HCT116 (cell line): ENCODE data around the gene SLX9. TPM values are rescaled to one million over a fixed set of nuclear protein-coding genes. Genes with fewer than 3 reads are reported as not detected.

Experiments
- ATAC-seq: fragments of 200-7000 bp; cut with Tn5 transposase; 2 replicates; pipeline ENCODE4 v1.9.1; 2020; ENCODE audit warnings: mild to moderate bottlenecking, moderate library complexity
- BruUV-seq: library from RNA; stranded (reverse); fragments of 400-500 nt; replicated peaks from 2 replicates; lab custom pipeline; 2021; lab: Mats Ljungman, UMichigan
- CTCF ChIA-PET: fragments of 300-600 bp; sonication (Branson Sonifier 250); formaldehyde crosslinking; loops from one replicate; lab custom pipeline; 2021; ENCODE audit warnings: antibody characterized with exemption; lab: Charles Lee
- POLR2A ChIA-PET: fragments of 300-600, 350-600 bp; sonication (Branson Sonifier 250); formaldehyde crosslinking; loops from one replicate; lab custom pipeline; 2021; ENCODE audit warnings: antibody characterized with exemption; lab: Charles Lee
- RAD21 ChIA-PET, 2 experiments: fragments of 300-600 bp; sonication (Branson Sonifier 250); formaldehyde crosslinking; loops; one replicate each; lab custom pipeline; 2023; ENCODE audit warnings: low total read pairs in 2 of 2; ENCODE audit not compliant: uncharacterized antibody in 2 of 2, unreplicated experiment in 2 of 2, low non-redundant PET in 1 of 2; lab: Charles Lee
- DNase-seq: peaks from one replicate; pipeline ENCODE4 v3.0.0-alpha.2; 2010; ENCODE audit warnings: low read depth, low spot score
- H2AFZ ChIP-seq: fragments of 200-600 bp; shearing (Covaris generic), sonication (generic); 2 replicates; pipeline ENCODE4 v1.6.1; 2017; ENCODE audit warnings: low read depth, mixed run types, mixed read lengths, antibody characterized with exemption, low read length; ENCODE audit not compliant: poor library complexity, severe bottlenecking
- H3K27ac ChIP-seq: 2 replicates; pipeline ENCODE4 v1.5.1; 2012; ENCODE audit warnings: low read depth, low read length
- H3K27me3 ChIP-seq: fragments of 200-600 bp; sonication (generic); 2 replicates; pipeline ENCODE4 v1.6.1; 2016; ENCODE audit warnings: mixed run types, low read length, mixed read lengths; ENCODE audit not compliant: insufficient read depth
- H3K36me3 ChIP-seq, 2 experiments: fragments of 200-500 bp in 1 of 2; fragments of 200-600 bp in 1 of 2; sonication (Bioruptor generic) in 1 of 2; sonication (generic) in 1 of 2; 2 replicates each; pipeline versions ENCODE4 v1.5.1 to v1.6.1; 2014 to 2016; ENCODE audit warnings: low read length in 2 of 2, inconsistent platforms in 1 of 2, mixed read lengths in 1 of 2, mixed run types in 1 of 2; ENCODE audit not compliant: insufficient read depth in 2 of 2, control insufficient read depth in 1 of 2
- H3K4me1 ChIP-seq, 2 experiments: fragments of 200-600 bp in 1 of 2; sonication (generic) in 1 of 2; 2 replicates each; pipeline versions ENCODE4 v1.5.1 to v1.6.1; 2012 to 2017; ENCODE audit warnings: low read length in 2 of 2, inconsistent platforms in 1 of 2, mild to moderate bottlenecking in 1 of 2, mixed read lengths in 1 of 2, mixed run types in 1 of 2, moderate library complexity in 1 of 2; ENCODE audit not compliant: insufficient read depth in 2 of 2, control insufficient read depth in 1 of 2
- H3K4me2 ChIP-seq: fragments of 200-600 bp; sonication (generic); 2 replicates; pipeline ENCODE4 v1.6.1; 2017; ENCODE audit warnings: mixed run types, low read length, mixed read lengths
- H3K4me3 ChIP-seq, 2 experiments: fragments of 200-600 bp in 1 of 2; sonication (generic) in 1 of 2; replicated peaks in 1 of 2; 2 replicates each; pipeline ENCODE4 v1.5.1; 2011 to 2016; ENCODE audit warnings: low read length in 2 of 2, control low read depth in 1 of 2, low read depth in 1 of 2, mild to moderate bottlenecking in 1 of 2, mixed read lengths in 1 of 2, mixed run types in 1 of 2
- H3K79me2 ChIP-seq: fragments of 200-600 bp; sonication (generic); 2 replicates; pipeline ENCODE4 v1.6.1; 2017; ENCODE audit warnings: mild to moderate bottlenecking, mixed run types, low read length, moderate library complexity, mixed read lengths; ENCODE audit not compliant: insufficient read depth
- H3K9ac ChIP-seq: fragments of 200-600 bp; sonication (generic); 2 replicates; pipeline ENCODE4 v1.6.1; 2016; ENCODE audit warnings: low read length, mixed read lengths
- H3K9me2 ChIP-seq: fragments of 200-600 bp; sonication (generic), shearing (Covaris generic); 2 replicates; pipeline ENCODE4 v1.6.1; 2017; ENCODE audit warnings: mixed run types, mild to moderate bottlenecking, moderate library complexity; ENCODE audit not compliant: insufficient read depth
- H3K9me3 ChIP-seq, 2 experiments: fragments of 200-500 bp in 1 of 2; fragments of 200-600 bp in 1 of 2; sonication (Bioruptor generic) in 1 of 2; sonication (generic) in 1 of 2; 2 replicates each; pipeline ENCODE4 v1.6.1; 2014 to 2017; ENCODE audit warnings: low read length in 2 of 2, mixed read lengths in 2 of 2, inconsistent platforms in 1 of 2, low read depth in 1 of 2, mild to moderate bottlenecking in 1 of 2, mixed run types in 1 of 2, moderate library complexity in 1 of 2; ENCODE audit not compliant: control insufficient read depth in 1 of 2, insufficient read depth in 1 of 2
- H4K20me1 ChIP-seq: fragments of 200-600 bp; sonication (generic), shearing (Covaris generic); 2 replicates; pipeline ENCODE4 v1.6.1; 2017; ENCODE audit warnings: mixed run types, mild to moderate bottlenecking, moderate library complexity; ENCODE audit not compliant: insufficient read depth
- EZH2 ChIP-seq: fragments of 200-600 bp; sonication (generic); IDR thresholded peaks from 2 replicates; pipeline ENCODE4 v1.6.1; 2017; ENCODE audit warnings: antibody characterized with exemption, mixed run types
- JUND ChIP-seq: IDR thresholded peaks from 2 replicates; pipeline ENCODE4 v1.6.1; 2012
- MAX ChIP-seq: IDR thresholded peaks from 2 replicates; pipeline ENCODE4 v1.6.1; 2012
- POLR2A ChIP-seq: IDR thresholded peaks from 2 replicates; pipeline ENCODE4 v1.7.0; 2011; ENCODE audit warnings: borderline replicate concordance; ENCODE audit not compliant: insufficient read depth, insufficient read length; ENCODE audit errors: extremely low read depth
- POLR2AphosphoS5 ChIP-seq: IDR thresholded peaks from 2 replicates; pipeline ENCODE4 v1.6.1; 2011; ENCODE audit warnings: mild to moderate bottlenecking, low read depth, low read length, moderate library complexity
- RAD21 ChIP-seq: IDR thresholded peaks from 2 replicates; pipeline ENCODE4 v1.6.1; 2012; ENCODE audit warnings: low read depth, mild to moderate bottlenecking
- REST ChIP-seq: IDR thresholded peaks from 2 replicates; pipeline ENCODE4 v1.6.1; 2012; ENCODE audit warnings: low read depth
- SRF ChIP-seq: IDR thresholded peaks from 2 replicates; pipeline ENCODE4 v1.6.1; 2012; ENCODE audit warnings: low read depth
- ZFX ChIP-seq: fragments of 450-650 bp; IDR thresholded peaks from 2 replicates; pipeline ENCODE4 v1.6.1; 2017
- ZNF274 ChIP-seq: fragments of 200-500 bp; sonication (Bioruptor generic); IDR thresholded peaks from 2 replicates; pipeline ENCODE4 v1.6.1; 2014; ENCODE audit warnings: mild to moderate bottlenecking, low read depth, low read length, inconsistent platforms
- intact Hi-C: fragments of 100-400 bp; cut with micrococcal nuclease; formaldehyde crosslinking; loops from 2 replicates; pipeline ENCODE4 v1.10.0; 2022
- total RNA-seq: library from RNA; stranded (reverse); gene quantifications from one replicate; pipeline ENCODE4 v1.2.1, GENCODE V29; 2021; ENCODE audit not compliant: unreplicated experiment
- TF ChIP-seq, protein P1 (sequence below), 3 experiments: fragments of 200-600 bp in 1 of 3; sonication (generic) in 1 of 3; IDR thresholded peaks in 2 of 3; conservative IDR thresholded peaks in 1 of 3; 2 replicates each; pipeline ENCODE4 v1.5.1; 2012 to 2017; ENCODE audit warnings: low read depth in 2 of 3, low read length in 2 of 3, antibody characterized with exemption in 1 of 3, borderline replicate concordance in 1 of 3, control low read depth in 1 of 3, mild to moderate bottlenecking in 1 of 3, mixed read lengths in 1 of 3, mixed run types in 1 of 3, moderate library complexity in 1 of 3; ENCODE audit not compliant: insufficient read depth in 1 of 3

The SLX9 gene
- total RNA-seq, 1 experiment from 2014 or later = 61.9 TPM

GRCh38 chr21:44960141-44961092 lies 20.6 kb downstream of the SLX9 start:
- DNase-seq = no peak
- H3K79me2 ChIP-seq = peaks cover 85% of the 10 kb centered on the region
- intact Hi-C loops = no loop called here
- no peak overlapping the region for H3K4me3 ChIP-seq
- H3K27me3 ChIP-seq = no peaks in the 10 kb centered on the region
- H3K9ac ChIP-seq = no peak overlapping the region
- ChIA-PET RAD21 (no interaction called here), POLR2A (no interaction called here)
- ATAC-seq = no peak
- H3K4me1 ChIP-seq = no peaks in the 10 kb centered on the region
- peaks cover 12 to 37% of the 10 kb centered on the region in 2 experiments for H3K36me3 ChIP-seq
- no peak overlapping the region for H2AFZ ChIP-seq
- BruUV-seq = no TSS peak
- H3K9me3 ChIP-seq = no peaks in the 10 kb centered on the region
- H3K4me2 ChIP-seq = no peak overlapping the region
- H3K27ac ChIP-seq = no peak overlapping the region
- H4K20me1 ChIP-seq = no peaks in the 10 kb centered on the region
- no peaks in the 10 kb centered on the region for H3K9me2 ChIP-seq
- TF ChIP-seq MAX = no peak
- no peak for TF ChIP-seq POLR2AphosphoS5
- TF ChIP-seq RAD21 = no peak
- TF ChIP-seq, protein P1, sequence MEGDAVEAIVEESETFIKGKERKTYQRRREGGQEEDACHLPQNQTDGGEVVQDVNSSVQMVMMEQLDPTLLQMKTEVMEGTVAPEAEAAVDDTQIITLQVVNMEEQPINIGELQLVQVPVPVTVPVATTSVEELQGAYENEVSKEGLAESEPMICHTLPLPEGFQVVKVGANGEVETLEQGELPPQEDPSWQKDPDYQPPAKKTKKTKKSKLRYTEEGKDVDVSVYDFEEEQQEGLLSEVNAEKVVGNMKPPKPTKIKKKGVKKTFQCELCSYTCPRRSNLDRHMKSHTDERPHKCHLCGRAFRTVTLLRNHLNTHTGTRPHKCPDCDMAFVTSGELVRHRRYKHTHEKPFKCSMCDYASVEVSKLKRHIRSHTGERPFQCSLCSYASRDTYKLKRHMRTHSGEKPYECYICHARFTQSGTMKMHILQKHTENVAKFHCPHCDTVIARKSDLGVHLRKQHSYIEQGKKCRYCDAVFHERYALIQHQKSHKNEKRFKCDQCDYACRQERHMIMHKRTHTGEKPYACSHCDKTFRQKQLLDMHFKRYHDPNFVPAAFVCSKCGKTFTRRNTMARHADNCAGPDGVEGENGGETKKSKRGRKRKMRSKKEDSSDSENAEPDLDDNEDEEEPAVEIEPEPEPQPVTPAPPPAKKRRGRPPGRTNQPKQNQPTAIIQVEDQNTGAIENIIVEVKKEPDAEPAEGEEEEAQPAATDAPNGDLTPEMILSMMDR (IDR thresholded peaks at IDR 0.05 in 2 of 3, conservative IDR thresholded peaks at IDR 0.05 in 1 of 3; ENCODE audit: borderline replicate concordance in 1 of 3, insufficient read depth in 1 of 3, low read depth in 2 of 3, low read length in 2 of 3) = no peak
- TF ChIP-seq SRF = no peak
- TF ChIP-seq REST = no peak
- no peak for TF ChIP-seq ZNF274
- TF ChIP-seq POLR2A = no peak
- no peak for TF ChIP-seq EZH2
- TF ChIP-seq ZFX = no peak
- TF ChIP-seq JUND = no peak
- TF ChIP-seq, all 23 proteins: peak for 0
- CTCF ChIA-PET = no interaction called here
